HCT116 (cell line): ENCODE data around the gene REST. TPM values are rescaled to one million over a fixed set of nuclear protein-coding genes. Genes with fewer than 3 reads are reported as not detected.

Experiments used
- ATAC-seq: fragments of 200-7000 bp; cut with Tn5 transposase; 2 replicates; pipeline ENCODE4 v1.9.1; 2020; ENCODE audit warnings: mild to moderate bottlenecking, moderate library complexity
- BruUV-seq: library from RNA; stranded (reverse); fragments of 400-500 nt; replicated peaks from 2 replicates; lab custom pipeline; 2021; lab: Mats Ljungman, UMichigan
- CTCF ChIA-PET: fragments of 300-600 bp; sonication (Branson Sonifier 250); formaldehyde crosslinking; loops from one replicate; lab custom pipeline; 2021; ENCODE audit warnings: antibody characterized with exemption; lab: Charles Lee
- POLR2A ChIA-PET: fragments of 300-600, 350-600 bp; sonication (Branson Sonifier 250); formaldehyde crosslinking; loops from one replicate; lab custom pipeline; 2021; ENCODE audit warnings: antibody characterized with exemption; lab: Charles Lee
- RAD21 ChIA-PET, 2 experiments: fragments of 300-600 bp; sonication (Branson Sonifier 250); formaldehyde crosslinking; loops; one replicate each; lab custom pipeline; 2023; ENCODE audit warnings: low total read pairs in 2 of 2; ENCODE audit not compliant: uncharacterized antibody in 2 of 2, unreplicated experiment in 2 of 2, low non-redundant PET in 1 of 2; lab: Charles Lee
- DNase-seq: peaks from one replicate; pipeline ENCODE4 v3.0.0-alpha.2; 2010; ENCODE audit warnings: low read depth, low spot score
- H2AFZ ChIP-seq: fragments of 200-600 bp; shearing (Covaris generic), sonication (generic); 2 replicates; pipeline ENCODE4 v1.6.1; 2017; ENCODE audit warnings: low read depth, mixed run types, mixed read lengths, antibody characterized with exemption, low read length; ENCODE audit not compliant: poor library complexity, severe bottlenecking
- H3K27ac ChIP-seq: 2 replicates; pipeline ENCODE4 v1.5.1; 2012; ENCODE audit warnings: low read depth, low read length
- H3K27me3 ChIP-seq: fragments of 200-600 bp; sonication (generic); 2 replicates; pipeline ENCODE4 v1.6.1; 2016; ENCODE audit warnings: mixed run types, low read length, mixed read lengths; ENCODE audit not compliant: insufficient read depth
- H3K36me3 ChIP-seq, 2 experiments: fragments of 200-500 bp in 1 of 2; fragments of 200-600 bp in 1 of 2; sonication (Bioruptor generic) in 1 of 2; sonication (generic) in 1 of 2; 2 replicates each; pipeline versions ENCODE4 v1.5.1 to v1.6.1; 2014 to 2016; ENCODE audit warnings: low read length in 2 of 2, inconsistent platforms in 1 of 2, mixed read lengths in 1 of 2, mixed run types in 1 of 2; ENCODE audit not compliant: insufficient read depth in 2 of 2, control insufficient read depth in 1 of 2
- H3K4me1 ChIP-seq, 2 experiments: fragments of 200-600 bp in 1 of 2; sonication (generic) in 1 of 2; 2 replicates each; pipeline versions ENCODE4 v1.5.1 to v1.6.1; 2012 to 2017; ENCODE audit warnings: low read length in 2 of 2, inconsistent platforms in 1 of 2, mild to moderate bottlenecking in 1 of 2, mixed read lengths in 1 of 2, mixed run types in 1 of 2, moderate library complexity in 1 of 2; ENCODE audit not compliant: insufficient read depth in 2 of 2, control insufficient read depth in 1 of 2
- H3K4me2 ChIP-seq: fragments of 200-600 bp; sonication (generic); 2 replicates; pipeline ENCODE4 v1.6.1; 2017; ENCODE audit warnings: mixed run types, low read length, mixed read lengths
- H3K4me3 ChIP-seq, 2 experiments: fragments of 200-600 bp in 1 of 2; sonication (generic) in 1 of 2; replicated peaks in 1 of 2; 2 replicates each; pipeline ENCODE4 v1.5.1; 2011 to 2016; ENCODE audit warnings: low read length in 2 of 2, control low read depth in 1 of 2, low read depth in 1 of 2, mild to moderate bottlenecking in 1 of 2, mixed read lengths in 1 of 2, mixed run types in 1 of 2
- H3K79me2 ChIP-seq: fragments of 200-600 bp; sonication (generic); 2 replicates; pipeline ENCODE4 v1.6.1; 2017; ENCODE audit warnings: mild to moderate bottlenecking, mixed run types, low read length, moderate library complexity, mixed read lengths; ENCODE audit not compliant: insufficient read depth
- H3K9ac ChIP-seq: fragments of 200-600 bp; sonication (generic); 2 replicates; pipeline ENCODE4 v1.6.1; 2016; ENCODE audit warnings: low read length, mixed read lengths
- H3K9me2 ChIP-seq: fragments of 200-600 bp; sonication (generic), shearing (Covaris generic); 2 replicates; pipeline ENCODE4 v1.6.1; 2017; ENCODE audit warnings: mixed run types, mild to moderate bottlenecking, moderate library complexity; ENCODE audit not compliant: insufficient read depth
- H3K9me3 ChIP-seq, 2 experiments: fragments of 200-500 bp in 1 of 2; fragments of 200-600 bp in 1 of 2; sonication (Bioruptor generic) in 1 of 2; sonication (generic) in 1 of 2; 2 replicates each; pipeline ENCODE4 v1.6.1; 2014 to 2017; ENCODE audit warnings: low read length in 2 of 2, mixed read lengths in 2 of 2, inconsistent platforms in 1 of 2, low read depth in 1 of 2, mild to moderate bottlenecking in 1 of 2, mixed run types in 1 of 2, moderate library complexity in 1 of 2; ENCODE audit not compliant: control insufficient read depth in 1 of 2, insufficient read depth in 1 of 2
- H4K20me1 ChIP-seq: fragments of 200-600 bp; sonication (generic), shearing (Covaris generic); 2 replicates; pipeline ENCODE4 v1.6.1; 2017; ENCODE audit warnings: mixed run types, mild to moderate bottlenecking, moderate library complexity; ENCODE audit not compliant: insufficient read depth
- CBX3 ChIP-seq: IDR thresholded peaks from 2 replicates; pipeline ENCODE4 v1.6.1; 2012; ENCODE audit warnings: low read depth
- EZH2 ChIP-seq: fragments of 200-600 bp; sonication (generic); IDR thresholded peaks from 2 replicates; pipeline ENCODE4 v1.6.1; 2017; ENCODE audit warnings: antibody characterized with exemption, mixed run types
- FOSL1 ChIP-seq: IDR thresholded peaks from 2 replicates; pipeline ENCODE4 v1.6.1; 2012; ENCODE audit warnings: low read depth
- JUND ChIP-seq: IDR thresholded peaks from 2 replicates; pipeline ENCODE4 v1.6.1; 2012
- REST ChIP-seq: IDR thresholded peaks from 2 replicates; pipeline ENCODE4 v1.6.1; 2012; ENCODE audit warnings: low read depth
- SIN3A ChIP-seq: IDR thresholded peaks from 2 replicates; pipeline ENCODE4 v1.6.1; 2012; ENCODE audit warnings: low read depth
- SRF ChIP-seq: IDR thresholded peaks from 2 replicates; pipeline ENCODE4 v1.6.1; 2012; ENCODE audit warnings: low read depth
- YY1 ChIP-seq: IDR thresholded peaks from 2 replicates; pipeline ENCODE4 v1.6.1; 2011; ENCODE audit warnings: low read length, low read depth, moderate library complexity, mild to moderate bottlenecking; ENCODE audit not compliant: insufficient replicate concordance; ENCODE audit errors: extremely low read depth
- ZFX ChIP-seq: fragments of 450-650 bp; IDR thresholded peaks from 2 replicates; pipeline ENCODE4 v1.6.1; 2017
- ZNF274 ChIP-seq: fragments of 200-500 bp; sonication (Bioruptor generic); IDR thresholded peaks from 2 replicates; pipeline ENCODE4 v1.6.1; 2014; ENCODE audit warnings: mild to moderate bottlenecking, low read depth, low read length, inconsistent platforms
- intact Hi-C: fragments of 100-400 bp; cut with micrococcal nuclease; formaldehyde crosslinking; loops from 2 replicates; pipeline ENCODE4 v1.10.0; 2022
- total RNA-seq: library from RNA; stranded (reverse); gene quantifications from one replicate; pipeline ENCODE4 v1.2.1, GENCODE V29; 2021; ENCODE audit not compliant: unreplicated experiment

Gene REST
- total RNA-seq, 1 experiment from 2014 or later: 42.6 TPM

- Histone ChIP-seq H3K4me2 (no peak overlapping the region), H3K36me3 (no peaks in the 10 kb centered on the region), H3K9me3 (no peaks in the 10 kb centered on the region), H3K4me3 (no peak overlapping the region), H3K4me1 (no peaks in the 10 kb centered on the region; a peak in 1 of 4 replicates), H3K9ac (no peak overlapping the region), H3K9me2 (no peaks in the 10 kb centered on the region), H3K27me3 (no peaks in the 10 kb centered on the region), H3K27ac (no peak overlapping the region), H4K20me1 (no peaks in the 10 kb centered on the region), H2AFZ (no peak overlapping the region), H3K79me2 (no peaks in the 10 kb centered on the region)
- RAD21 ChIA-PET: no interaction called here
- TF ChIP-seq ZFX: no peak
- TF ChIP-seq REST: no peak
- TF ChIP-seq JUND: no peak
- no peak for TF ChIP-seq EZH2
- no peak for TF ChIP-seq SRF
- no peak for TF ChIP-seq SIN3A
- no peak for TF ChIP-seq CBX3
- no peak for TF ChIP-seq ZNF274
- no peak for TF ChIP-seq YY1
- no peak for TF ChIP-seq FOSL1
- CTCF ChIA-PET: no interaction called here
- POLR2A ChIA-PET: no interaction called here
- intact Hi-C loops: no loop called here
- ATAC-seq: no peak
- BruUV-seq: no TSS peak
- no peak for DNase-seq
Observed at GRCh38 chr4:56863441-56864139, 44.1 kb upstream of the REST start.
